ENCODE results near the gene GSTM2. TPM values are rescaled to one million over a fixed set of nuclear protein-coding genes. Genes with fewer than 3 reads are reported as not detected.

GSTM2 gene
- total and polyA plus RNA-seq, 2 of the 4 experiments (the other 2 are of a cell fraction) = 10.2 to 85.5 TPM

- ChIA-PET CTCF (interaction anchor here (0.6 to 2.0 kb wide), 5 partner anchors 10 to 126 kb away, joined by 3 to 6 read pairs (median 4); partner anchors contain the start of gene CYB561D1), POLR2A (ENCODE audit: unreplicated experiment) (interaction anchor here (1.5 kb wide), 1 partner anchor 71 kb away, joined by 5 read pairs; the partner anchor contains the start of gene GNAI3)
- Histone ChIP-seq H4K20me1 (ENCODE audit: insufficient read depth, low read length) (peaks cover 39% of the 10 kb centered on the region), H2AK5ac (ENCODE audit: low read depth, low read length) (peak within 1 kb of the TSS; percentile 100), H3K79me1 (ENCODE audit: low read depth in 1 of 2, low read length in 2 of 2) (peaks cover 16 to 78% of the 10 kb centered on the region in 2 experiments; a peak in 3 of 4 replicates), H2BK20ac (ENCODE audit: low read depth, low read length) (peak within 1 kb of the TSS; percentile 89), H4K5ac (ENCODE audit: low read depth, low read length) (peak within 1 kb of the TSS; percentile 97), H3K9me1 (ENCODE audit: insufficient read depth, low read length) (peaks cover 44% of the 10 kb centered on the region), H3K4me2 (ENCODE audit: low read depth, low read length) (peak within 1 kb of the TSS; percentile 99), H2AK9ac (replicated peaks; ENCODE audit: low read depth, low read length, poor library complexity) (peak within 1 kb of the TSS; percentile 100), H2BK120ac (ENCODE audit: low read depth, low read length) (peak within 1 kb of the TSS; percentile 95), H3K14ac (replicated peaks; ENCODE audit: low read depth, low read length) (peak within 1 kb of the TSS; percentile 99), H3K23ac (ENCODE audit: low read depth, low read length) (peak within 1 kb of the TSS; percentile 99), H3K18ac (ENCODE audit: low read depth, low read length) (peak within 1 kb of the TSS; percentile 97), H3K4me3 (ENCODE audit: insufficient read depth, low read depth, low read length) (peak within 1 kb of the TSS; percentile 96), H4K8ac (ENCODE audit: low read depth in 2 of 2, low read length in 2 of 2) (peak within 1 kb of the TSS; percentile 85 to 99), H3K9me3 (ENCODE audit: control insufficient read depth, insufficient read depth, low read length) (no peaks in the 10 kb centered on the region), H4K91ac (ENCODE audit: insufficient read depth, low read depth, low read length) (peak within 1 kb of the TSS; percentile 100), H3K4ac (ENCODE audit: low read depth, low read length) (peak within 1 kb of the TSS; percentile 99), H2BK15ac (ENCODE audit: low read depth, low read length) (peak within 1 kb of the TSS; percentile 81), H2BK5ac (ENCODE audit: low read depth, low read length, poor library complexity, severe bottlenecking) (peak within 1 kb of the TSS; percentile 97), H3K56ac (ENCODE audit: extremely low read depth, insufficient read depth, low read length) (peak within 1 kb of the TSS; percentile 91), H2AFZ (replicated peaks; ENCODE audit: low read length, poor library complexity) (peak within 1 kb of the TSS; percentile 84), H3K9ac (ENCODE audit: low read depth, low read length) (peak within 1 kb of the TSS; percentile 99), H3K36me3 (ENCODE audit: control insufficient read depth, insufficient read depth, low read length) (no peaks in the 10 kb centered on the region; the same call in 1 of the 2 replicates), H3K27me3 (ENCODE audit: control insufficient read depth, insufficient read depth, low read length) (no peaks in the 10 kb centered on the region), H3K27ac (ENCODE audit: insufficient read depth, low read length) (peak within 1 kb of the TSS; percentile 99), H3K4me1 (ENCODE audit: control insufficient read depth, insufficient read depth, low read length) (peaks cover 46% of the 10 kb centered on the region)
- intact Hi-C loops (cut with micrococcal nuclease) (loop anchor here (2.0 to 10.0 kb wide), 2 partner anchors 71 to 335 kb away; partner anchors contain the start of genes GNAI3 and PSRC1), in situ Hi-C loops (cut with MboI; ENCODE audit: low sequenced_read_pairs) (loop anchor here (5.0 kb wide), 1 partner anchor 72 kb away; the partner anchor contains the start of gene GNAI3), dilution Hi-C loops (cut with HindIII; ENCODE audit: low sequenced_read_pairs, unreplicated experiment) (no loop called here)
- TSS peak; percentile 22 for BruUV-seq (replicated peaks)
- TF ChIP-seq CEBPB (IDR thresholded peaks at IDR 0.05; ENCODE audit: low read depth, low read length) (peak; percentile 73), MXI1 (IDR thresholded peaks at IDR 0.05; ENCODE audit: borderline replicate concordance, low read depth, low read length) (peak; percentile 82), BHLHE40 (IDR thresholded peaks at IDR 0.05; ENCODE audit: low read depth, low read length) (peak; percentile 25; the same call in 1 of the 2 replicates), NFE2L2 (IDR thresholded peaks at IDR 0.05; ENCODE audit: low read depth, low read length) (0 out of 2 replicates have a peak, but pooled peaks have one; percentile 3), POLR2A (IDR thresholded peaks at IDR 0.05; ENCODE audit: low read depth, low read length) (peak; percentile 64), RCOR1 (IDR thresholded peaks at IDR 0.05; ENCODE audit: insufficient replicate concordance, low read length) (no peak), RAD21 (IDR thresholded peaks at IDR 0.05; ENCODE audit: low read length) (peak; percentile 2; the same call in 1 of the 2 replicates), ELK1 (IDR thresholded peaks at IDR 0.05; ENCODE audit: borderline replicate concordance, low read depth, low read length) (no peak), MAZ (IDR thresholded peaks at IDR 0.05; ENCODE audit: borderline replicate concordance, low read depth, low read length) (peak; percentile 29; the same call in 1 of the 2 replicates), CHD1 (IDR thresholded peaks at IDR 0.05; ENCODE audit: low read depth, low read length) (peak; percentile 90; the same call in 1 of the 2 replicates), FOS (IDR thresholded peaks at IDR 0.05; ENCODE audit: low read depth, low read length) (0 out of 2 replicates have a peak, but pooled peaks have one; percentile 22), SMC3 (IDR thresholded peaks at IDR 0.05; ENCODE audit: low read depth, low read length) (no peak)
- TF ChIP-seq, protein P1, sequence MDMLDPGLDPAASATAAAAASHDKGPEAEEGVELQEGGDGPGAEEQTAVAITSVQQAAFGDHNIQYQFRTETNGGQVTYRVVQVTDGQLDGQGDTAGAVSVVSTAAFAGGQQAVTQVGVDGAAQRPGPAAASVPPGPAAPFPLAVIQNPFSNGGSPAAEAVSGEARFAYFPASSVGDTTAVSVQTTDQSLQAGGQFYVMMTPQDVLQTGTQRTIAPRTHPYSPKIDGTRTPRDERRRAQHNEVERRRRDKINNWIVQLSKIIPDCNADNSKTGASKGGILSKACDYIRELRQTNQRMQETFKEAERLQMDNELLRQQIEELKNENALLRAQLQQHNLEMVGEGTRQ (IDR thresholded peaks at IDR 0.05; ENCODE audit: low read depth, low read length) = peak; percentile 91
- ATAC-seq (ENCODE audit: low read depth) (peak; percentile 41), DNase-seq (peak; percentile 89)
- 3% methylated on average over 9 of the region's 47 CpGs; no CpG with 5 or more reads in 1 of the 2 experiments for WGBS, 2 experiments (ENCODE audit: extremely low coverage in 2 of 2, insufficient read length in 1 of 2)
These were observed 48.1 kb upstream of the GSTM2 start, which contains the start of the genes AMPD2 and GNAT2 for GRCh38 chr1:109619576-109620400. Gene AMPD2 (plus strand): TSS chr1:109619837. CDS start chr1:109621176, 1,339 bp downstream. Gene GNAT2 (minus strand): TSS chr1:109619616. CDS start chr1:109612870, 6,746 bp downstream.
